Caco-2 (cell line): ENCODE results near the gene APLP1. TPM values are rescaled to one million over a fixed set of nuclear protein-coding genes. Genes with fewer than 3 reads are reported as not detected.
"Not testable (repeated sequence)": the region's sequence is repeated elsewhere in the genome, so short reads cannot be mapped to it uniquely, and the experiment has no call there.

Experiments
- BruUV-seq: library from RNA; stranded (reverse); fragments of 400-500 nt; replicated peaks from 2 replicates; lab custom pipeline; 2021; lab: Mats Ljungman, UMichigan
- CTCF ChIA-PET: fragments of 300-600 bp; sonication (Branson Sonifier 250); formaldehyde crosslinking; loops from one replicate; lab custom pipeline; 2022; ENCODE audit warnings: antibody characterized with exemption; lab: Charles Lee
- POLR2A ChIA-PET: fragments of 300-600 bp; sonication (Branson Sonifier 250); formaldehyde crosslinking; loops from one replicate; lab custom pipeline; 2022; ENCODE audit warnings: antibody characterized with exemption; lab: Charles Lee
- DNase-seq, 2 experiments: peaks; one replicate each; pipeline versions ENCODE4 v3.0.0 to v3.0.0-alpha.2; 2020 to 2022
- H3K27me3 ChIP-seq: replicated peaks from 2 replicates; pipeline ENCODE4 v1.6.0; 2011; ENCODE audit warnings: low read length; ENCODE audit not compliant: control insufficient read depth, insufficient read depth
- H3K36me3 ChIP-seq: 2 replicates; pipeline ENCODE4 v1.5.1; 2011; ENCODE audit warnings: low read length; ENCODE audit not compliant: control insufficient read depth, insufficient read depth
- H3K4me1 ChIP-seq: fragments of 250-450 bp; sonication (Bioruptor Pico); 2 replicates; pipeline ENCODE4 v1.5.1; 2020; ENCODE audit warnings: mild to moderate bottlenecking
- H3K4me3 ChIP-seq: 2 replicates; pipeline ENCODE4 v1.5.1; 2011; ENCODE audit warnings: low read depth, mild to moderate bottlenecking, control low read depth, low read length
- H3K9me3 ChIP-seq: fragments of 250-450 bp; sonication (Bioruptor Pico); 2 replicates; pipeline ENCODE4 v1.5.1; 2020; ENCODE audit warnings: mild to moderate bottlenecking, moderate library complexity
- H3K27ac Mint-ChIP-seq: one replicate; pipeline ENCODE4 v1.8.0; 2022; ENCODE audit warnings: mixed read lengths; ENCODE audit not compliant: unreplicated experiment
- H3K27me3 Mint-ChIP-seq: one replicate; pipeline ENCODE4 v1.8.0; 2022; ENCODE audit warnings: mixed read lengths; ENCODE audit not compliant: insufficient read depth, unreplicated experiment
- H3K36me3 Mint-ChIP-seq: one replicate; pipeline ENCODE4 v1.8.0; 2022; ENCODE audit warnings: mild to moderate bottlenecking, mixed read lengths; ENCODE audit not compliant: insufficient read depth, unreplicated experiment
- H3K4me1 Mint-ChIP-seq: one replicate; pipeline ENCODE4 v1.8.0; 2022; ENCODE audit warnings: low read depth, mixed read lengths; ENCODE audit not compliant: unreplicated experiment
- H3K4me3 Mint-ChIP-seq: one replicate; pipeline ENCODE4 v1.8.0; 2022; ENCODE audit warnings: mild to moderate bottlenecking, moderate library complexity, mixed read lengths; ENCODE audit not compliant: unreplicated experiment
- H3K9me3 Mint-ChIP-seq: one replicate; pipeline ENCODE4 v1.8.0; 2022; ENCODE audit warnings: mixed read lengths; ENCODE audit not compliant: unreplicated experiment
- intact Hi-C: fragments of 100-400 bp; cut with micrococcal nuclease; formaldehyde crosslinking; loops from one replicate; pipeline ENCODE4 v1.10.0; 2022; ENCODE audit not compliant: unreplicated experiment
- total RNA-seq: library from RNA; stranded (reverse); gene quantifications from 2 replicates; pipeline ENCODE4 v1.2.3, GENCODE V29; 2022
- TF ChIP-seq, protein P1 (sequence below), 2 experiments: fragments of 200-600 bp in 1 of 2; IDR thresholded peaks; 1 replicate in 1 of 2; 2 replicates in 1 of 2; pipeline versions ENCODE4 v1.5.1 to v1.8.0; 2011 to 2022; ENCODE audit warnings: antibody characterized with exemption in 1 of 2, control low read depth in 1 of 2, inconsistent platforms in 1 of 2, low read depth in 1 of 2, low read length in 1 of 2, mild to moderate bottlenecking in 1 of 2, moderate library complexity in 1 of 2; ENCODE audit not compliant: insufficient read depth in 1 of 2, severe bottlenecking in 1 of 2, unreplicated experiment in 1 of 2

Gene APLP1
- total RNA-seq, 1 experiment from 2014 or later: 6.5 TPM

- H3K9me3 ChIP-seq: no peaks in the 10 kb centered on the region
- no peaks in the 10 kb centered on the region for H3K4me1 Mint-ChIP-seq
- no peak overlapping the region for H3K27ac Mint-ChIP-seq
- H3K36me3 ChIP-seq: no peaks in the 10 kb centered on the region
- CTCF ChIA-PET: interaction anchor here (0.5 kb wide), 1 partner anchor 96 kb away, joined by 4 read pairs; no protein-coding TSS in a partner anchor
- TF ChIP-seq, protein P1, sequence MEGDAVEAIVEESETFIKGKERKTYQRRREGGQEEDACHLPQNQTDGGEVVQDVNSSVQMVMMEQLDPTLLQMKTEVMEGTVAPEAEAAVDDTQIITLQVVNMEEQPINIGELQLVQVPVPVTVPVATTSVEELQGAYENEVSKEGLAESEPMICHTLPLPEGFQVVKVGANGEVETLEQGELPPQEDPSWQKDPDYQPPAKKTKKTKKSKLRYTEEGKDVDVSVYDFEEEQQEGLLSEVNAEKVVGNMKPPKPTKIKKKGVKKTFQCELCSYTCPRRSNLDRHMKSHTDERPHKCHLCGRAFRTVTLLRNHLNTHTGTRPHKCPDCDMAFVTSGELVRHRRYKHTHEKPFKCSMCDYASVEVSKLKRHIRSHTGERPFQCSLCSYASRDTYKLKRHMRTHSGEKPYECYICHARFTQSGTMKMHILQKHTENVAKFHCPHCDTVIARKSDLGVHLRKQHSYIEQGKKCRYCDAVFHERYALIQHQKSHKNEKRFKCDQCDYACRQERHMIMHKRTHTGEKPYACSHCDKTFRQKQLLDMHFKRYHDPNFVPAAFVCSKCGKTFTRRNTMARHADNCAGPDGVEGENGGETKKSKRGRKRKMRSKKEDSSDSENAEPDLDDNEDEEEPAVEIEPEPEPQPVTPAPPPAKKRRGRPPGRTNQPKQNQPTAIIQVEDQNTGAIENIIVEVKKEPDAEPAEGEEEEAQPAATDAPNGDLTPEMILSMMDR (IDR thresholded peaks at IDR 0.05; ENCODE audit: insufficient read depth in 1 of 2, low read depth in 1 of 2, low read length in 1 of 2, severe bottlenecking in 1 of 2, unreplicated experiment in 1 of 2): no peak
- POLR2A ChIA-PET: no interaction called here
- no TSS peak for BruUV-seq
- no peak for DNase-seq
- no peaks in the 10 kb centered on the region for H3K9me3 Mint-ChIP-seq
- peaks cover 17% of the 10 kb centered on the region for H3K36me3 Mint-ChIP-seq
- H3K4me3 ChIP-seq: no peak overlapping the region
- H3K4me1 ChIP-seq: no peaks in the 10 kb centered on the region
- no peaks in the 10 kb centered on the region for H3K27me3 ChIP-seq
- H3K27me3 Mint-ChIP-seq: no peaks in the 10 kb centered on the region
- intact Hi-C loops: no loop called here
- H3K4me3 Mint-ChIP-seq: no peak overlapping the region
Measured at GRCh38 chr19:35890113-35890650, 21.8 kb downstream of the APLP1 start.

GRCh38 chr19:35891819-35892218 lies 23.4 kb downstream of the APLP1 start:
- POLR2A ChIA-PET, H3K27me3 ChIP-seq, H3K4me1 Mint-ChIP-seq, BruUV-seq, intact Hi-C loops, H3K36me3 ChIP-seq, H3K4me3 Mint-ChIP-seq, H3K27ac Mint-ChIP-seq, H3K9me3 Mint-ChIP-seq, H3K4me3 ChIP-seq, H3K9me3 ChIP-seq, H3K27me3 Mint-ChIP-seq, H3K4me1 ChIP-seq, DNase-seq, CTCF ChIA-PET: not testable (repeated sequence)
- H3K36me3 Mint-ChIP-seq: peaks cover 18% of the 10 kb centered on the region

DNA sequence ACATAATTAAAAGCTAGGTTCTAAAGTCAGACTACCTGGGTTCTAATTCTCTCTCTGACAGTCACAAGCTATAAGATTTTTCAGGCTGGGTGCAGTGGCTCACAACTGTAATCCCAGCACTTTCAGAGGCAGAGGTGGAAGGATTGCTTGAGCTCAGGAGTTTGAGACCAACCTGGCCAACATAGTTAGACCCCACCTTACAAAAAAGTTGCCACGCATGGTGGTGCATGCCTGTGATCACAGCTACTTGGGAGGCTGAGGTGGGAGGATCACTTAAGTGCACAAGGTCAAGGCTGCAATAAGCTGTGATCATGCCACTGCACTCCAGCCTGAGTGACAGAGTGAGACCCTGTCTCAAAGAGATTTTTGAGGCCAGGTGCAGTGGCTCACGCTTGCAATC lies 26.0 kb downstream of the APLP1 start:
- peaks cover 6% of the 10 kb centered on the region for H3K36me3 Mint-ChIP-seq
- intact Hi-C loops: no loop called here
- TF ChIP-seq, protein P1 (IDR thresholded peaks at IDR 0.05; ENCODE audit: insufficient read depth in 1 of 2, low read depth in 1 of 2, low read length in 1 of 2, severe bottlenecking in 1 of 2, unreplicated experiment in 1 of 2): no peak
- no peaks in the 10 kb centered on the region for H3K4me1 ChIP-seq
- H3K27ac Mint-ChIP-seq: no peak overlapping the region
- no peaks in the 10 kb centered on the region for H3K36me3 ChIP-seq
- no peaks in the 10 kb centered on the region for H3K27me3 Mint-ChIP-seq
- ChIA-PET POLR2A (no interaction called here), CTCF (no interaction called here)
- H3K27me3 ChIP-seq: no peaks in the 10 kb centered on the region
- H3K4me3 ChIP-seq: no peak overlapping the region
- BruUV-seq: no TSS peak
- DNase-seq: no peak
- H3K9me3 Mint-ChIP-seq: no peaks in the 10 kb centered on the region
- no peak overlapping the region for H3K4me3 Mint-ChIP-seq
- H3K9me3 ChIP-seq: no peaks in the 10 kb centered on the region
- no peaks in the 10 kb centered on the region for H3K4me1 Mint-ChIP-seq
